Measurements from ENCODE around the gene LACC1. TPM values are rescaled to one million over a fixed set of nuclear protein-coding genes. Genes with fewer than 3 reads are reported as not detected.
A peak's percentile ranks its signal among the peaks of the same experiment; 100 is the strongest.

The LACC1 gene
- total RNA-seq, 1 experiment from 2014 or later, result 3.7 TPM

GRCh38 chr13:43878892-43879754 is 581 bp upstream of the LACC1 start, which contains the start of gene CCDC122:
CCDC122 (minus strand) TSS chr13:43879740; CDS start chr13:43869376, 10,364 bp downstream.
- H3K4me1 ChIP-seq (ENCODE audit: insufficient read depth, low read length), result peaks cover 4% of the 10 kb centered on the region
- Mint-ChIP-seq H3K27ac (peak within 1 kb of the TSS in 2 of 3 experiments; percentile 87 to 96; a peak in 5 of 7 replicates), H3K4me3 (peak within 1 kb of the TSS; percentile 82 to 92), H3K9me3 (peaks cover 0 to 3% of the 10 kb centered on the region in 2 experiments; a peak in 1 of 5 replicates), H3K27me3 (ENCODE audit: low read depth) (peaks cover 14% of the 10 kb centered on the region), H3K4me1 (peaks cover 34 to 37% of the 10 kb centered on the region in 2 experiments), H3K36me3 (ENCODE audit: insufficient read depth in 1 of 3, low read depth in 3 of 3) (peaks cover 0 to 3% (median 0%) of the 10 kb centered on the region in 3 experiments; a peak in 2 of 7 replicates)
- H3K27me3 ChIP-seq (ENCODE audit: insufficient read depth, low read length), result peaks cover 3% of the 10 kb centered on the region; the same call in 1 of the 2 replicates
- H3K9me3 ChIP-seq (ENCODE audit: control insufficient read depth, low read depth, low read length), result no peaks in the 10 kb centered on the region
- peak within 1 kb of the TSS; percentile 97 for H3K14ac ChIP-seq (ENCODE audit: insufficient read depth, low read length)
- TF ChIP-seq, protein P1, sequence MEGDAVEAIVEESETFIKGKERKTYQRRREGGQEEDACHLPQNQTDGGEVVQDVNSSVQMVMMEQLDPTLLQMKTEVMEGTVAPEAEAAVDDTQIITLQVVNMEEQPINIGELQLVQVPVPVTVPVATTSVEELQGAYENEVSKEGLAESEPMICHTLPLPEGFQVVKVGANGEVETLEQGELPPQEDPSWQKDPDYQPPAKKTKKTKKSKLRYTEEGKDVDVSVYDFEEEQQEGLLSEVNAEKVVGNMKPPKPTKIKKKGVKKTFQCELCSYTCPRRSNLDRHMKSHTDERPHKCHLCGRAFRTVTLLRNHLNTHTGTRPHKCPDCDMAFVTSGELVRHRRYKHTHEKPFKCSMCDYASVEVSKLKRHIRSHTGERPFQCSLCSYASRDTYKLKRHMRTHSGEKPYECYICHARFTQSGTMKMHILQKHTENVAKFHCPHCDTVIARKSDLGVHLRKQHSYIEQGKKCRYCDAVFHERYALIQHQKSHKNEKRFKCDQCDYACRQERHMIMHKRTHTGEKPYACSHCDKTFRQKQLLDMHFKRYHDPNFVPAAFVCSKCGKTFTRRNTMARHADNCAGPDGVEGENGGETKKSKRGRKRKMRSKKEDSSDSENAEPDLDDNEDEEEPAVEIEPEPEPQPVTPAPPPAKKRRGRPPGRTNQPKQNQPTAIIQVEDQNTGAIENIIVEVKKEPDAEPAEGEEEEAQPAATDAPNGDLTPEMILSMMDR (conservative IDR thresholded peaks at IDR 0.05), result no peak
- DNase-seq, result peak; percentile 52
- H3K56ac ChIP-seq (ENCODE audit: insufficient read length, low read depth, low read length), result no peak within 1 kb of the TSS
- no peak within 1 kb of the TSS for H2BK20ac ChIP-seq (ENCODE audit: low read depth, low read length, poor library complexity, severe bottlenecking)
- no peak within 1 kb of the TSS for H2BK5ac ChIP-seq (ENCODE audit: insufficient read length, low read length)
- WGBS (ENCODE audit: extremely low coverage, insufficient read length, low lambda C conversion rate), result no CpG with 5 or more reads among the region's 78 CpGs
- no peak within 1 kb of the TSS for H3T11ph ChIP-seq (ENCODE audit: low read length)
- peak within 1 kb of the TSS; percentile 66 for H3K9ac ChIP-seq (ENCODE audit: extremely low read depth, insufficient read length, low read length)
- no peak within 1 kb of the TSS for H3K27ac ChIP-seq (ENCODE audit: insufficient read length, low read depth, low read length)
- peaks cover 14% of the 10 kb centered on the region for H3K23me2 ChIP-seq (ENCODE audit: insufficient read length, low read depth, low read length, poor library complexity, severe bottlenecking)
- H3K23ac ChIP-seq (ENCODE audit: insufficient read length, low read depth, low read length), result no peak within 1 kb of the TSS
- H4K20me1 ChIP-seq (ENCODE audit: control insufficient read depth, insufficient read depth, insufficient read length), result no peaks in the 10 kb centered on the region
- no peak within 1 kb of the TSS for H4K5ac ChIP-seq (ENCODE audit: insufficient read length, low read depth, low read length)
- H3K79me2 ChIP-seq (ENCODE audit: insufficient read depth, low read length), result no peaks in the 10 kb centered on the region
- no peak within 1 kb of the TSS for H2BK12ac ChIP-seq (ENCODE audit: insufficient read length, low read depth, low read length)
- no peak within 1 kb of the TSS for H4K8ac ChIP-seq (replicated peaks; ENCODE audit: insufficient read length, low read depth, low read length)
- H3K79me1 ChIP-seq (ENCODE audit: insufficient read depth, low read depth, low read length, poor library complexity, severe bottlenecking), result no peaks in the 10 kb centered on the region
- peak within 1 kb of the TSS; percentile 78 for H2BK120ac ChIP-seq (ENCODE audit: low read depth, low read length, poor library complexity, severe bottlenecking)
- no peak within 1 kb of the TSS for H2AK5ac ChIP-seq (ENCODE audit: insufficient read length, low read length)
- H3K4me2 ChIP-seq (ENCODE audit: insufficient read depth, insufficient read length, low read length), result peak within 1 kb of the TSS; percentile 76
- no peak within 1 kb of the TSS; the same call in 1 of the 2 replicates for H3K4ac ChIP-seq (ENCODE audit: low read depth, low read length)
- no peak within 1 kb of the TSS for H2BK15ac ChIP-seq (ENCODE audit: low read depth, low read length)
- no peak within 1 kb of the TSS for H4K91ac ChIP-seq (ENCODE audit: insufficient read length, low read depth, low read length)
- no peak within 1 kb of the TSS for H2AFZ ChIP-seq (ENCODE audit: low read length)
- H3K18ac ChIP-seq (ENCODE audit: insufficient read length, low read depth, low read length), result peak within 1 kb of the TSS; percentile 78

All from H9 (cell line).